ENCODE results near the gene GRIN1.

- no peak for TF ChIP-seq CTCF (IDR thresholded peaks at IDR 0.05; ENCODE audit: insufficient read depth, low read length, poor library complexity, severe bottlenecking)
- no peak for TF ChIP-seq EZH2phosphoT487 (conservative IDR thresholded peaks at IDR 0.05; ENCODE audit: low read length)
Observed at GRCh38 chr9:137168573-137168903, 29.6 kb downstream of the GRIN1 start.

Data from SU-DHL-6 (cell line).